HEK293 (cell line): ENCODE results near the gene LYST.

ENCODE experiments used
- CTCF ChIA-PET: fragments of 350-600 bp; formaldehyde crosslinking; extraction: SDS; loops from one replicate; lab custom pipeline; 2021; ENCODE audit warnings: antibody characterized with exemption; lab: Yijun Ruan, JAX
- POLR2A ChIA-PET: fragments of 300-600 bp; formaldehyde crosslinking; extraction: SDS; loops from one replicate; lab custom pipeline; 2020; ENCODE audit warnings: antibody characterized with exemption, inconsistent platforms; lab: Yijun Ruan, JAX
- H3K27ac ChIP-seq: fragments of 200-500 bp; sonication (Bioruptor generic); 2 replicates; pipeline ENCODE4 v1.5.1; 2014; ENCODE audit warnings: low read depth, low read length, control low read depth, inconsistent platforms; ENCODE audit errors: extremely low read depth
- H3K36me3 ChIP-seq, 2 experiments: fragments of 200-500 bp in 1 of 2; sonication (Bioruptor generic) in 1 of 2; 1 replicate in 1 of 2; 2 replicates in 1 of 2; pipeline ENCODE4 v1.5.1; 2014 to 2017; ENCODE audit warnings: inconsistent platforms in 2 of 2, low read length in 2 of 2; ENCODE audit not compliant: control insufficient read depth in 2 of 2, insufficient read depth in 1 of 2
- H3K4me1 ChIP-seq: fragments of 200-500 bp; sonication (Bioruptor generic); 2 replicates; pipeline ENCODE4 v1.5.1; 2014; ENCODE audit warnings: mild to moderate bottlenecking, low read length, inconsistent platforms; ENCODE audit not compliant: control insufficient read depth, insufficient read depth
- H3K4me3 ChIP-seq: 2 replicates; pipeline ENCODE4 v1.5.1; 2011; ENCODE audit warnings: low read depth, mild to moderate bottlenecking, control low read depth, low read length, moderate library complexity
- H3K9me3 ChIP-seq: fragments of 200-500 bp; sonication (Bioruptor generic); 2 replicates; pipeline ENCODE4 v1.5.1; 2014; ENCODE audit warnings: low read depth, low read length, inconsistent platforms; ENCODE audit not compliant: control insufficient read depth, insufficient read depth
- EGR2 ChIP-seq: fragments of 450-650 bp; formaldehyde crosslinking; IDR thresholded peaks from 2 replicates; pipeline ENCODE4 v1.5.1; 2016; ENCODE audit warnings: low read depth, missing biosample characterization, missing genetic modification characterization
- GLI2 ChIP-seq: fragments of 450-650 bp; formaldehyde crosslinking; IDR thresholded peaks from 2 replicates; pipeline ENCODE4; 2017; ENCODE audit warnings: missing biosample characterization, missing genetic modification characterization, low read depth, borderline replicate concordance
- SCRT1 ChIP-seq: fragments of 450-650 bp; formaldehyde crosslinking; IDR thresholded peaks from 2 replicates; pipeline ENCODE4 v1.5.1; 2016; ENCODE audit warnings: missing biosample characterization, missing genetic modification characterization, borderline replicate concordance
- ZBTB1 ChIP-seq: fragments of 450-650 bp; formaldehyde crosslinking; IDR thresholded peaks from 2 replicates; pipeline ENCODE4 v1.5.1; 2016; ENCODE audit warnings: missing biosample characterization, missing genetic modification characterization
- ZBTB20 ChIP-seq: fragments of 450-650 bp; formaldehyde crosslinking; IDR thresholded peaks from 2 replicates; pipeline ENCODE4 v1.5.1; 2016; ENCODE audit warnings: missing biosample characterization, missing genetic modification characterization
- ZNF112 ChIP-seq: fragments of 450-650 bp; formaldehyde crosslinking; IDR thresholded peaks from 2 replicates; pipeline ENCODE4 v1.5.0; 2017; ENCODE audit warnings: missing biosample characterization, missing genetic modification characterization
- ZNF121 ChIP-seq: fragments of 450-650 bp; formaldehyde crosslinking; IDR thresholded peaks from 2 replicates; pipeline ENCODE4 v1.5.1; 2016; ENCODE audit warnings: missing biosample characterization, missing genetic modification characterization
- ZNF132 ChIP-seq: fragments of 450-650 bp; formaldehyde crosslinking; IDR thresholded peaks from 2 replicates; pipeline ENCODE4 v1.5.1; 2017; ENCODE audit warnings: missing biosample characterization, missing genetic modification characterization, borderline replicate concordance
- ZNF311 ChIP-seq: fragments of 450-650 bp; formaldehyde crosslinking; IDR thresholded peaks from 2 replicates; pipeline ENCODE4 v1.5.1; 2017; ENCODE audit warnings: missing biosample characterization, missing genetic modification characterization, borderline replicate concordance
- ZNF350 ChIP-seq: fragments of 450-650 bp; formaldehyde crosslinking; IDR thresholded peaks from 2 replicates; pipeline ENCODE4 v1.5.0; 2017; ENCODE audit warnings: missing biosample characterization, mild to moderate bottlenecking, missing genetic modification characterization
- ZNF366 ChIP-seq: fragments of 450-650 bp; formaldehyde crosslinking; conservative IDR thresholded peaks from 2 replicates; pipeline ENCODE4 v1.5.1; 2016; ENCODE audit warnings: missing biosample characterization, missing genetic modification characterization
- ZNF561 ChIP-seq: fragments of 450-650 bp; IDR thresholded peaks from 2 replicates; pipeline ENCODE4 v1.5.1; 2018; ENCODE audit warnings: missing biosample characterization, missing genetic modification characterization, borderline replicate concordance
- ZNF600 ChIP-seq: fragments of 450-650 bp; formaldehyde crosslinking; IDR thresholded peaks from 2 replicates; pipeline ENCODE4 v1.5.1; 2016; ENCODE audit warnings: missing biosample characterization, missing genetic modification characterization
- ZNF837 ChIP-seq: fragments of 450-650 bp; formaldehyde crosslinking; IDR thresholded peaks from 2 replicates; pipeline ENCODE4 v1.5.1; 2016; ENCODE audit warnings: missing biosample characterization, missing genetic modification characterization
- TF ChIP-seq, protein P1 (sequence below): fragments of 450-650 bp; formaldehyde crosslinking; IDR thresholded peaks from 2 replicates; pipeline ENCODE4 v1.5.1; 2017; ENCODE audit warnings: missing biosample characterization, missing genetic modification characterization
- TF ChIP-seq, protein P2 (sequence below): fragments of 450-650 bp; IDR thresholded peaks from 2 replicates; pipeline ENCODE4 v1.5.1; 2018; ENCODE audit warnings: missing biosample characterization, missing genetic modification characterization
- TF ChIP-seq, protein P3 (sequence below): fragments of 450-650 bp; formaldehyde crosslinking; IDR thresholded peaks from 2 replicates; pipeline ENCODE4 v1.5.1; 2016; ENCODE audit warnings: missing biosample characterization, missing genetic modification characterization

The LYST gene

DNA sequence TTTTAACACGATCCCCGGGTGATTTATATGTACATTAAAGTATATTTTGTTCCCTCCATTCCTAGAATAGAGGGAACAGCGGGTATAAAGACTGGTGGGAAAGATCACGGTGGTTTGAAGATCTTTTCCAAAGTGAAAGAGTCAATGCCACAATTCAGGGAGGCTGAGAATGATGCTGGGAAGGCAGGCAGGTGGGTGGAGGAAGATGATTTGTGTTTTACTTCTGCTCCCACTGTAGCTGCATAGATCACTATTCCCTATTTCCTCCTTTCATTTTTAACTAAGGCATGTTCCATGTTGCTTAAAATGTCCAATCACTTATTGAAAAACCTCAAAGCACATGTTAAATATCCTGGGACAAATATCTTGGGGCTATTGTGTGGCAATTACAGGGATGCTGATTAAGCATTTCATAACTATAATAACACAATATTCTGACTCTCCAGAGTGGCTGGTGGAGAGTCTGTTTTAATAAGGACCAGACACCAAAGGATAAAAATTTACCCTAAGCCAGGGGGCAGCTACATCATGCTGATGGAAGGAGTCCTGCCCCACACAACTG, 8.4 kb upstream of the LYST start:
- ChIA-PET CTCF (interaction anchor here (0.7 to 1.6 kb wide), 3 partner anchors 32 to 438 kb away, joined by 3 to 7 read pairs (median 3); no protein-coding TSS in a partner anchor), POLR2A (no interaction called here)
- H3K36me3 ChIP-seq, result no peaks in the 10 kb centered on the region
- TF ChIP-seq ZNF600, result no peak
- no peaks in the 10 kb centered on the region for H3K9me3 ChIP-seq
- H3K27ac ChIP-seq, result no peak overlapping the region
- no peak overlapping the region for H3K4me3 ChIP-seq
- no peaks in the 10 kb centered on the region for H3K4me1 ChIP-seq

DNA sequence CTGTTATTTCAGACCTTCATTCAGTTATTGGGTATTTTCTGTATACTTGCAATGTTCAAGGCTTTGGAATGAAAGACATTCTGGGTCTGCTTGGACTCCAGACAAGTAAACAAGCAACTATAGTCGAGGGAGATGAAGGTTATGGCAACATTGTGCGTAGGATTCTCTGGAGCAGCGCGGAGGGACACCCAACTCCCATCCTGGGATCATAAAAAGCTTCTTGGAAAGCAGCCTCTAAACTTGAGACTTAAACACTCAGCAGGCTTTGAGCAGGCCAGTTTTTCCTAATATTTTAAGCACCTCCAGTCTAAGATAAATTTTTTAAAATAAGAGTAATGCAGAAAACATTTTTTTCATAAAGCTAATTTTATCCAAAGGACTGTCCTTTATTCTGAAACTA, 7.6 kb upstream of the LYST start:
- TF ChIP-seq ZNF366, result no peak
- TF ChIP-seq, protein P1, sequence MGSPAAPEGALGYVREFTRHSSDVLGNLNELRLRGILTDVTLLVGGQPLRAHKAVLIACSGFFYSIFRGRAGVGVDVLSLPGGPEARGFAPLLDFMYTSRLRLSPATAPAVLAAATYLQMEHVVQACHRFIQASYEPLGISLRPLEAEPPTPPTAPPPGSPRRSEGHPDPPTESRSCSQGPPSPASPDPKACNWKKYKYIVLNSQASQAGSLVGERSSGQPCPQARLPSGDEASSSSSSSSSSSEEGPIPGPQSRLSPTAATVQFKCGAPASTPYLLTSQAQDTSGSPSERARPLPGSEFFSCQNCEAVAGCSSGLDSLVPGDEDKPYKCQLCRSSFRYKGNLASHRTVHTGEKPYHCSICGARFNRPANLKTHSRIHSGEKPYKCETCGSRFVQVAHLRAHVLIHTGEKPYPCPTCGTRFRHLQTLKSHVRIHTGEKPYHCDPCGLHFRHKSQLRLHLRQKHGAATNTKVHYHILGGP (tag by site-specific recombination), result no peak
- TF ChIP-seq ZNF132 (tag by site-specific recombination), result no peak
- TF ChIP-seq ZNF121 (tag by site-specific recombination), result no peak
- TF ChIP-seq, protein P2, sequence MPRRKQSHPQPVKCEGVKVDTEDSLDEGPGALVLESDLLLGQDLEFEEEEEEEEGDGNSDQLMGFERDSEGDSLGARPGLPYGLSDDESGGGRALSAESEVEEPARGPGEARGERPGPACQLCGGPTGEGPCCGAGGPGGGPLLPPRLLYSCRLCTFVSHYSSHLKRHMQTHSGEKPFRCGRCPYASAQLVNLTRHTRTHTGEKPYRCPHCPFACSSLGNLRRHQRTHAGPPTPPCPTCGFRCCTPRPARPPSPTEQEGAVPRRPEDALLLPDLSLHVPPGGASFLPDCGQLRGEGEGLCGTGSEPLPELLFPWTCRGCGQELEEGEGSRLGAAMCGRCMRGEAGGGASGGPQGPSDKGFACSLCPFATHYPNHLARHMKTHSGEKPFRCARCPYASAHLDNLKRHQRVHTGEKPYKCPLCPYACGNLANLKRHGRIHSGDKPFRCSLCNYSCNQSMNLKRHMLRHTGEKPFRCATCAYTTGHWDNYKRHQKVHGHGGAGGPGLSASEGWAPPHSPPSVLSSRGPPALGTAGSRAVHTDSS (tag by site-specific recombination), result no peak
- no peak for TF ChIP-seq ZNF311 (tag by site-specific recombination)
- no peak for TF ChIP-seq ZNF561 (tag by site-specific recombination)
- TF ChIP-seq ZNF350 (tag by site-specific recombination), result no peak
- no peak for TF ChIP-seq SCRT1
- TF ChIP-seq GLI2 (tag by site-specific recombination), result no peak
- TF ChIP-seq ZNF837, result no peak
- TF ChIP-seq, protein P3, sequence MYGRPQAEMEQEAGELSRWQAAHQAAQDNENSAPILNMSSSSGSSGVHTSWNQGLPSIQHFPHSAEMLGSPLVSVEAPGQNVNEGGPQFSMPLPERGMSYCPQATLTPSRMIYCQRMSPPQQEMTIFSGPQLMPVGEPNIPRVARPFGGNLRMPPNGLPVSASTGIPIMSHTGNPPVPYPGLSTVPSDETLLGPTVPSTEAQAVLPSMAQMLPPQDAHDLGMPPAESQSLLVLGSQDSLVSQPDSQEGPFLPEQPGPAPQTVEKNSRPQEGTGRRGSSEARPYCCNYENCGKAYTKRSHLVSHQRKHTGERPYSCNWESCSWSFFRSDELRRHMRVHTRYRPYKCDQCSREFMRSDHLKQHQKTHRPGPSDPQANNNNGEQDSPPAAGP (tag by site-specific recombination), result no peak
- Histone ChIP-seq H3K27ac (no peak overlapping the region), H3K9me3 (no peaks in the 10 kb centered on the region), H3K4me1 (no peaks in the 10 kb centered on the region), H3K4me3 (no peak overlapping the region), H3K36me3 (no peaks in the 10 kb centered on the region)
- ChIA-PET POLR2A (no interaction called here), CTCF (interaction anchor here (0.7 kb wide), 1 partner anchor 437 kb away, joined by 3 read pairs; no protein-coding TSS in a partner anchor)

DNA sequence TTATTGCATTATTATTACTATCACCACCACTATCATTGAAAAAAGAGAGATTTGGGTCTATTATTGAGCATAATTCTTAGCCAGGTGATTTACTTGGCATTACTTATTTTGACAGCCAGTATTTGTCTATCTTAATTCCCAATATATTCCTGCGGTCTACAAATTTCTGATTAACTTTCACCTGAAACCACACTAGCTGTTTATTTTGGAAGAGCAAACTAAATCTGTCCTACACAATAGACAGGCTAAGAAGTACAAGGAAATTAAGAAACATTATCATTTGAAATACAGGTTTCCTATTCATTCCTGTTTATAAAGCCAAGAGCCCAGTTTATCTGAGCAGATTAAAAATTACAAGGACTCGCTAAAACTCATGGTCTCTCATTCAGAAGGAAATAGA, 6.9 kb upstream of the LYST start:
- Histone ChIP-seq H3K36me3 (no peaks in the 10 kb centered on the region), H3K27ac (no peak overlapping the region), H3K4me3 (no peak overlapping the region), H3K4me1 (no peaks in the 10 kb centered on the region), H3K9me3 (no peaks in the 10 kb centered on the region)
- TF ChIP-seq ZNF311 (tag by site-specific recombination) (no peak), ZBTB20 (no peak), ZNF112 (no peak), EGR2 (no peak), ZBTB1 (no peak)
- ChIA-PET POLR2A (no interaction called here), CTCF (no interaction called here)
